CMK (cell line): ENCODE results near the gene ZNF556.

Experiments
- DNase-seq: peaks from one replicate; pipeline ENCODE4 v3.0.0-alpha.2; 2010; ENCODE audit warnings: low read depth

The ZNF556 gene

DNA sequence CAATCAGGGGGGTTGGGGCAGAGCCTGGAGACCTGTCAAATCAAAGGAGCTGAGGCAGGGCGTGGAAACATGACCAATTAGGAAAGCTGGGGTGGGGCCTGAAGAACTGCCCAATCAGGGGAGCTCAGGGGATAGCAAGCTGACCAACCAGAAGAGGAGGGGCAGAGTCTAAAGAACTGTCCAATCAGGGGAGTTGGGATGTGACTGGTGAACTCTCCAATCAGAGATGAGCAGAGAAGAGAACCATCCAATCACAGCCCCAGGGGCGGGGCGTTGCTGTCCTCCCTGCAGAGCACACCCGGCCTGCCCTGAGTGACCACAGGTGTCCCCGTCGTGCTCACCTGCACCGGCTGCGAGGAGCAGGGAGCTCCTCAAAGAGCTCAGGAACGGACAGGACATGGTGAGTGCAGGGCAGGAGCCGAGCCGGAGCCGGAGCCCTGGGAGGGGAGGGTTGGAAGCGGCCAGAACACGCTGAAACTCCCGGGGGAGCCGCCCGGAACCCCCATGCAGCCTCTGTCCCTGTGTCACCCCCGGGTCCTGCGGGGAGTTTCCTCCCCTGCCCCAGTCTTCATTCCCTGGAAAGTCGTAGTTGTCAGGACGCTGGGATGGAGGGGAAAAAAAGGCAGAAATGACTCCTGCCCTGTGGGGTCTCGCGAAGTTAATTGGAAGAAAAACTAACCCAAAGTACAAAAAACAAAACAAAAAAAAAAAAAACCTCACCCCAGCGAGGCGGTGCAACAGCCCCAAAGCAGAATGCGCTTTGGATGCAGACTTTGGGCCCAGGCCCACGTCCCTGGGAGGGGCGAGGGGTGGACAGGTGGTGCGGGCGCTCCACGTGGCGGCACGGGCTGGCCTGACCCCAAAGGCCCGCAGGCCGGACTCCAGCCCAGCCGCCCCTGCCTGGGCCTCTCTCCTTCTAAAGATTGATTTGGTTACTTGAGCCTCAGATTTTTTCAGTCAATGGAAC, at the start of gene ZNF556:
Gene ZNF556 (plus strand): TSS at position 311 of the 967 bp plus-strand sequence. CDS start 87 bp downstream, at position 398.
- DNase-seq = no peak

DNA sequence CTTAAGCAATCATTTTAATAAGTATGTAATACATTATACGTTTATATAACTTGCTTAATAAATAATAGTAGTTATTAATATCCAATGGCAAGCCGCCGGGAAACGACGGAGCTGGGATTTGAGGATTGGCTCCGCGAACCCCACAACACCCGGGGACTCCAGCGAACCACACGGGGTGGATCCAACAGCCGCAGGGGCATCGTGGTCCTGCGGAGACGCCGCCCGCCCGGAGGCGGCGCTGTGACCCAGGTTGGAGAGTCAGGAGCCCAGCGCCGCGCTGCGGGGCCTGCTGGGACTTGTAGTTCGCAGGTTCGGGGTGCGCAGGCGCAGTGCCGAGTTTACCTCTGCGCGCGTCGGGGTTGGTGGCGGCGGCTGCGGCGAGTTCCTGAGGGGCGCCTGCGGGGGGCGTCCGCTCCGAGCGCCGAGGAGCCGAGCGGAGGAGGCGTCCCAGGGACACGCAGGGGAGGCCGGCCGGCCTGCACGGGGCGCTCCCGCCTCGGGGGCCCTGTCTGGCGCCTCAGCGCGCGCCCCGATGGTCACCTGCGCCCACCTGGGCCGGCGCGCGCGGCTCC, 47.5 kb upstream of the ZNF556 start, which contains the start of gene ZNF554:
Gene ZNF554 (plus strand): TSS at position 329 of the 572 bp plus-strand sequence. CDS start 204 bp downstream, at position 533.
- DNase-seq = peak; percentile 97

DNA sequence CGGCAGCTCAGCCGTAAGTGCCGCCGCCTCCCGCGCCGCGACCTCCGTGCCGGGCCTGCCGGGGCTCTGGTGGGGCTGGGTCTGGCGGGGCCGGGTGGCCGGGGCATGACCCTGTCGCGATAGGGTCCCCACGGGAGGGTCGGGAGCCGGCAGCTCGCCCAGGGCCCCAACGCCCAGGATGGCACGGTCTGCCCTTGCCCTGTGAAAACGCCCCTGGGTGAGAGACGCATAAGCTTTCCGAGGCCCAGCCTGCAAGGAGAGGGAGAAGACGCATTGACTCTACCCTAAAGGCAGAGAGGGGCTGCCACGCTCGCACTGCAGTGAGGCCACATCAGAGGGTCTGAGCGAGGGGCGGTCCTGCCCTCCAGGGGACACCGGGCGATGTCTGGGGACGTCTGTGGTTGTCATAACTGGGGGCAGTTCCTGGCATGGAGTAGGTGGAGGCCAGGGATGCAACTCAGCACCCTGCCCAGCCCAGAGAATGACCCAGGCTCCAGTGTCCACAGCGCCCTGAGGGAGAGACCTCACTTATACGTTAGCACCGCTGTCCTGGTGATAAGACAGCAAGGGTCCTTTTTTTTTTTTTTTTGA, 46.9 kb upstream of the ZNF556 start:
- DNase-seq = no peak

DNA sequence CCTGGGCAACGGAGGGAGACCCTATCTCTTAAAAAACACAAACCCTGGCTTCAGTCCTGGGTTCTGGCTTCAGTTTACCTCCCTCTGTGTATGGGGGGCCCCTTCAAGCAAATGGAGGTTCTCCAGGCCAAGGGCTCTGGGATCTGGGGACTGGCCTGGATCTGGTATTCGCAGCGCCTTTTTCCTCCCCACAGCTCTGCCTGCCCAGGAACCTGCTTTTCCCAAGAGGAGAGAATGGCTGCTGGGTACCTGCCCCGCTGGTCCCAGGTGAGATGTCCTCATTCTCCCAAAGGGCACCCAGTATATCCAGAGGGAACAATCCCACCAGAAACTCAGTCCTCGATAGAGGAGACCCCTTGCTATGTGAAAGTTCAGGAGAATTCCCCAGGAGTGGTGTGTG, 44.3 kb upstream of the ZNF556 start:
- DNase-seq = no peak

DNA sequence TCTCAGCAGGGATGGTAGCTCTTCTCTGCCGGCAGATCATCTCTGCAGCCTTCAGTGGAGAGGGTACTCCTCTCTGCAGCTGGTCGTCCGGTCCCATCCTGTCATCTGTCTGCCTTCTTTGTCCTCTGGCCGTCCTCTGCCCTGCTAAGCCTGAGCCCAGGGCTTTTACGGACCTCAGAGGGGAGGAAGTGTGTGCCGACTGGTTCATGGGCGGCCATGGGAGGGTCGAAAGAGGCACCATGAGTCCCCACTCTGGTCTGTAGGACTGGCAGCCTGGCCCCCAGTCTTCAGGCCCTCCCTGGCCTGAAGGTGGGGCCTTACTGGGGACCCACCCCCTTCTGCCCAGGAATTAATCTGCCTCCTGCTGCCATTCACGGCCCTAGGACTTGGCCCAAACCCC, 43.5 kb upstream of the ZNF556 start:
- DNase-seq = no peak

DNA sequence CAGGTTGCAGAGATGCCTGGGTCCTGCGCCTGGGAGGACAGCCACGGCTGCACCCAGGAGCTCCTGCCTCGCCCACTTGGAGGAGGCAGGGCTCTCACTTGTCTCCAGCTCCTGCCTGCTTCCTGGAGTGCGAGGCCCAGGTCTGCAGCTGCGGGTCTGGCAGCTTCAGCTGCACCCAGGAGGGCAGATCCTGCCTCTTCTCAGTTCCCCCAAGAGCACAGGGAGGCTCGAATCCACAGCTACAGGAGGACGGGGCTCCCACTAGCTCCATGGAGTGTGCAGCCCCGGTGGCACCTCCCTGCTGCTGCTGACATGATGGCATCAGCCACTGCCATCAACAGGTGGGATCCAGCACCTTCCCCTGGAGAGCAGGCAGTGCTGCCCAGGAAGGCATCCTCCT, 43.0 kb upstream of the ZNF556 start:
- no peak for DNase-seq

DNA sequence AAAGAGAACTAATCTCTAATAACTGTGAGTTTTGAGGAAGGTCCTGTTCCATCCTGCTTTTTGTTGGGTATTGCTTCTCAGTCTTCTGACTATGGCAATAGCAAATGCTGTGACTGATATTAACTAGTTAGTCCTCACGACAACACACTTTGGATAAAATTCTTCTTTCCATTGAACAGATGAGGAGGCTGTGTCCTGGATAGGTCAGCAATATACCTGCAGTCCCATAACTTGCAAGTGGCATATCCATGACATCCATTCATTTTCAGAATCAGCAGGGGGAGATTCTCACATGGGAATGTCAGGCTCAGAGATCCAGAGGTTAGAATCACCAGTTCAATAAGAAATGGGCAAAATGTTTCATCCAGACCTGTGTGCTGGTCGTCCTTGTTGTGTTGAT, 40.1 kb upstream of the ZNF556 start:
- no peak for DNase-seq

DNA sequence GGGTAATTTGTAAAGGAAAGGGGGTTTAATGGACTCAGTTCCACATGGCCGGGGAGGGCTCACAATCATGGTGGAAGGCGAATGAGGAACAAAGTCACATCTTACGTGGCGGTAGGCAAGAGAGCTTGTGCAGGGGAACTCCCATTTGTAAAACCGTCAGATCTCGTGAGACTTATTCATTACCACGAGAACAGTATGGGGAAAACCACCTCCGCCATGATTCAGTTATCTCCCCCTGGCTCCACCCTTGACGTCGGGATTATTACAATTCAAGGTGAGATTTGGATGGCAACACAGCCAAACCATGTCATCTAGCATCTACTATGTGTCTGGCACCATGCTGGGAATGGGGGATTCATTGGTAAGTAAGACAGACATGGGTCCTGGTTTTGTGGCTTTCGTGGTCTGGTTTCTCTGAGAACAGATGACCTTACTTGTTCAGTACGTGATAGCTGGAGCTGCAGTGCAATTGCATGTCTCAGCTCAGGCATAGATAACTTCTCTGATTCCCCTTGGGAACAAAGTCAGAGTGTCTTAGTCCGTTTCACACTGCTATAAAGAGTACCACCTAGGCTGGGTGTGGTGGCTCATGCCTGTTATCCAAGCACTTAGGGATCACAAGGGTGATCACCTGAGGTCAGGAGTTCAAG, 39.2 kb upstream of the ZNF556 start:
- no peak for DNase-seq

DNA sequence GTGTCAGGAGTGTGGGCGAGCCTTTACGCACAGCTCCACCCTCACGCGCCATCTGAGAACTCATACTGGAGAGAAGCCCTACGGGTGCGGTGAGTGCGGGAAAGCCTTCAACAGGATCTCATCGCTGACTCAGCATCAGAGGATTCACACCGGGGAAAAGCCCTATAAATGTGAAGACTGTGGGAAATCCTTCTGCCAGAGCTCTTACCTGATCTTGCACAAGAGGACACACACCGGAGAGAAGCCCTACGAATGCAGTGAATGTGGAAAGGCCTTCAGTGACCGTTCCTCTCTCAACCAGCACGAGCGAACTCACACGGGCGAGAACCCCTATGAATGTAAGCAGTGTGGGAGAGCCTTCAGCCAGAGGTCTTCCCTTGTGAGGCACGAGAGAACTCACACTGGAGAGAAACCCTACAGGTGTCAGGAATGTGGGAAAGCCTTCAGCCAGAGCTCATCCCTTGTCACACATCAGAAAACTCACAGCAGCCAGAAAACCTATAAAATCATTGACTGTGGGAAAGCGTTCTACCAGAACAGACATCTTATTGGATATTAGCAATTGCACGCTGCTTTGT, 32.8 kb upstream of the ZNF556 start:
- DNase-seq = no peak

DNA sequence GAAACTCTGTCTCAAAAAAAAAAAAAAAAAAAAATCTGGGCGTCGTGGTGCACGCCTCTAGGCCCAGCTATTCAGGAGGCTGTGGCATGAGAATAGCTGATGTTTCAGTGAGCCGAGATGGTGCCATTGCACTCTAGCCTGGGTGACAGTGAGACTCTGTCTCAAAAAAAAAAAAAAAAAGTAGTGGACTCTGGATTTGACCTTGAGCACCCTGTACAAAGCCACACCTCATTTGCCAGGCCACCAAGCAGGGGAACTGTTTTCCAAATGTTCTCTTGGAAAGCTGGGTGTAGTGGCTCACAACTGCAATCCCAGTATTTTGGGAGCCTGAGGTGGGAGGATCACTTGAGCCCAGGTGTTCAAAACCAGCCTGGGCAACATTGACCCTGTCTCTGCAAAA, 29.7 kb upstream of the ZNF556 start:
- no peak for DNase-seq

DNA sequence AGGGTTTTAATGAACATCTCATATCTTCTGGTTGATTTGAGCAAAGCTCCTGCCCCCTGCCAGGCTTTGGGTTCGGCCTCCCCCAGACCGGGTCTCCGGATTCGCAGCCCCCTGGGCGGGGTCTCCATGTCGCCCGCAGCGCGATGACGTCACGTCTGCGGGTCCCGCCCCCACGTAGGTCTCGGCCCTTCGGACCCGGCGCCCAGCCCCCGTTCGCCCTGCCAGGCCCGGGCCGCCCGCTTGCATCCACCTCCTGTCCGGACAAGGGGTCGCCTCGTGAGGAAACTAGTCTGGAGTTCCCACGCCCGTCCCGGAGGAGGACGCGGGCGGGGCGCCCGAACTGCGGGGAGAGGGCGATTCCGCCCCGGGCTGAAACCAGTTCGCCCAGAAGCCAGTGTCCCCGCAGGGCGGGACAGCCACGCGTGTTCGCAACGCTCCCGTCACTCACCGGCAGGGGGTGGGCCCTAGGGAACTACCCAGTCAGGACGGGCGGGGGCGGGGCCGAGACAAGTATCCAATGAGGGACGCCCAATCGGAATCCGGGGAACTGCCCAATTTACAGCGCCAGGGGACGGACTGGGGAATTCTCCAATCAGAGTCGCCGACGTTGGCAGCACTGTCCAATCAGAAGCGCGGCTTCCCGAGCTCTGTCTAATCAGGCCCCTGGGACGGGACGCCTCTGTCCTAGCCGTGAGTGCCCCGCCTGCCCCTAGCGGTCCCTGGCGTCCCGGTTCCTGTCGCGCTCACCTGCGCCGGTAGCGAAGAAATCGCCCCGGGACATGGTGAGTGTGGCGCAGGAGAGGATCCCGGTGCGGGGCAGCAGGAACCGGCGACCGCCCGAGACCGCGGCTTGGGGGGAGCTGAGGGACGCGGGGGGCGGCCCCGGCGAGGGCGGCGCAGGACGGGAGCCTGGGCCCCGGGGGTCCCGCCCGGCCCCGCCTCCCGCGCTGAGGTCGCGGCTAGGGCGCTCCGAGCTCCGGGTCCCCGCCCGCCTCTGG, 26.0 kb upstream of the ZNF556 start, which contains the start of gene ZNF555:
Gene ZNF555 (plus strand): TSS at position 682 of the 998 bp plus-strand sequence. CDS start 98 bp downstream, at position 780.
- DNase-seq = peak; percentile 96

DNA sequence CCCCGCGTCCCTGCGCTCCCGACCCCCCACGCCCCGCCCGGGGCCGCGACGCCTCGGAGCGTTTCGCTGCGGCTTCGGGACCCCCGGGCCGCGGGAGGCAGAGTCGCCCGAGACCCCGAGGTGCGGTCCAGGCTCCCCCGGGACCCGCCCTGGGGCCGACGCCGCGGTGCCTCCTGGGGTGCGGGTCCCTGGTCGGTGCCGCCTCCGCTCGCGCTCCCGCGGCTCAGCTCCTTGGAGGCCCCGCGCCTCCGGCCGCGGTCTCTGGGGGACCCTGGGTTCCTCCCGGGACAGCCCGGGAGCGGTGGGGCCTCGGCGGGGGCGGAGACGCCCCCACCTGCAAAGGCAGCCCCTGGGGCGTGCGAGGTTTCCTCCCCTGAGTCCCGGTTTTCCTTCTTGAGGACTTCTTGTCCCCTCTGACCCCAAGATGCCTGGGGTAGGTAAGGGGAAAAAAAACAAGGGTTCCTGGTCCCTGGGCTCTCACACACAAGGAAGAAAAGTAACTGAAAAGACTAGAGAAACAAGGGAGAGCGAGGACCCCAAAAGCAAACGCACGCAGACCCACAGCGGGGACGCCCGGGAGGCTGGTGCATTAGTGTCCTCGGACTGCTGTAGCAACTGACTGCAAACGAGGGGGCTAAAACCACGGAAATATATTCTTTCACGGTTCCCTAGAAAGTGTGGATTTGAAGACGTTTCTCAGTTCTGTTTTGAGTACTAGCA, 25.1 kb upstream of the ZNF556 start:
- no peak for DNase-seq

DNA sequence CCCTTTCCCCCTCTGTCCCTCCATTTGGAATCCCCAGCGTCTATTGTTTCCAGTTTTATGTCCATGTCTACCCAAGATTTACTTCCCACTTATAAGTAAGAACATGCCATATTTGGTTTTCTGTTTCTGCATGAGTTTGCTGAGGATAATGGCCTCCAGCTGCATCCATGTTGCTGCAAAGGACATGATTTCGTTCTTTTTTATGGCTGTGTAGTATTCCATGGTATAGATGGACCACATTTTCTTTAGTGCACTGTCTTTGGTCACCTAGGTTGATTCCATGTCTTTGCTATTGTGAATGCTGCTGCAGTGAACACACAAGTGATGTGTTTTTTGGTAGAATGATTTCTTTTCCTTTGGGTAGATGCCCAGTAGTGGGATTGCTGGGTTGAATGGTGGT, 22.0 kb upstream of the ZNF556 start:
- no peak for DNase-seq

DNA sequence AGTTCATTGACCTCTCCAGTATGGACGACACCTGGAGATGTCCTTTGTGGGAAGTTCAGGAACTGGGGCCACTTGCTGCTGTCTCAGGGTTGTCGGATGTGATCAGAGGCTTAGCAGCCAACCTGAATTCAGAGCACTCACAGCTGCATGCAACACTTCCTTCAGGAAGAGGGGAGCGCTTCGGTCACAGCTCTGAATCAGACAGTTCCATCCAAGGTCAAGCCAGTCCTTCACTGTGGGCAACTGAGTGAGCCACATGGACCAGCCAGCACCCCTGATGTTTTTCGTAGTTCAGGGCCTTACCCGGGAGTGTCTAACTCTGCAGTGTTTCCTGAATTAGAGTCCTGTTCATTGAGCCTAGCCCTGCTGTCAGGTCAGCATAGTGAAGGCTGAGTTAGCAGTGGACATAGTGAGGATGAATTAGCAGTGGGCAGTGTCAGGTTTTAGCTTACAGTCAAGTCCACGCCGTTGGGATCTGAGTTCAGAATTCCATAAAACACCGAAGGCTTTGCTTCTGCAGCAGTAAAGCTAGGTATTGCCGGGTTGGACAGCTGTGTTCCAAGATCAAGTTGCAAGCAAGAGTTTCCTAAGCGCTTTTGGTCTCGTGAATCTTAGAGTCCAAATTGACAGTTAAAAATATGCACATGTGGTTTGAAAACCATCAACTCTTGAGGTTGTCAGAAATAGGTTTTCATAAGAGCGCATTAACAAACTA, 20.8 kb upstream of the ZNF556 start:
- DNase-seq = no peak

DNA sequence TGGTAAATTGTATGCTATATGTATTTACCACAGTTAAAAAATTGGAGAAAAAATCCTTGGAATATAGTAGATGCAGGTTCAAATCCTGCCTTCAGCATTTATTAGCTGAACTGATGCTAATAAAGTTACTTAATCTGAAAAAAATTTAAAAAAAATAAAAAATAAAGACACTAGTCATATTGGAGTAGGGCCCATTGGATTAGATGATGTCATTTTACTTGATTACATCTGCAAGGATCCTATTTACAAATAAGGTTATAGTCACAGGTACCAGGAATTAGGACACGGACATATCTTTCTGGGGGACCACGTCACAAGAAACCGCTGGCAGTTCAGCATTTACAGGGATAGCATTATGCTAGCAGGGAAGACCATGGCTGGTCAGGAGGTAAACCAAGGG, 19.6 kb upstream of the ZNF556 start:
- DNase-seq = no peak

DNA sequence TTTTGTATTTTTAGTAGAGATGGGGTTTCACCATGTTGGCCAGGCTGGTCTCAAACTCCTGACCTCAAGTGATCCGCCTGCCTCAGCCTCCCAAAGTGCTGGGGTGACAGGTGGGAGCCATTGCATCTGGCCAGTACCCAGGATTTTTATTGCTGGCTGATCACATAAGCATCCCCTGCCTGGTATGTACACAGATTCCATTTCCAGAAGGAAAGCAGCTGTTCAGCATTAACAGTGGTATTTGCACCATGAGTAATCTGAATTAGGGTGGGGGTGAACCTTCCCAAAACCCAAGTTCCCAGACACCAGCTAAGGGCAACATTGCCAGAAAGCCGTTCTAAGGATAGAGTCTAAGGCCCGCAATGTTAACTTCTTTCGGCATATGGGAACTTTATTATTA, 18.5 kb upstream of the ZNF556 start:
- DNase-seq = no peak

DNA sequence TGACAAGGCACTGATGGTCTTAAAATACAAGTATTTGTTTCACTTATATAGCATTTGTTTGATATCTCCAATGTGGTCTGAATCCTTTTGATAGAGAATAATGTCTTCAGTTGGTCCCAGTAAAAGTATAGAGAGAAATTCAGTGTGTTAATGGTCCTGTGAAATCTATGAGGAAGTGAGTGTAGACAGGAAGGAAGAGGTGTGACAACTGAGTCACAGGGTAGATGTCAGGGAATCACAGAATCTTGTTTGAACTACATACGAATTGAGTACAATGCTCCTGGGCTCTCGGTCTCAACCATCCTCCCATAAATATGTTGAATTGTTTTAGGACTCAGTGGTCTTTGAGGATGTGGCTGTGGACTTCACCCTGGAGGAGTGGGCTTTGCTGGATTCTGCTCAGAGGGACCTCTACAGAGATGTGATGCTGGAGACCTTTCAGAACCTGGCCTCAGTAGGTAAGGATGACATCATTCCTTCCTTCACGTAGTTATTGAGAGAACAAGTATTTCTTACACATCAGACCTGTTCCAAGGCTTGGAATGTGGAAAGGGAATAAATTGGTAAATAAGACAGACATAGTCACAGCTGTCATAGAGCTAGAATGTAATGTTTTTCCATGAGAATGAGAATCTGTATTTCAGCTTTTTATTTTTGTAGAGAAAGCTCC, 16.7 kb upstream of the ZNF556 start:
- no peak for DNase-seq

DNA sequence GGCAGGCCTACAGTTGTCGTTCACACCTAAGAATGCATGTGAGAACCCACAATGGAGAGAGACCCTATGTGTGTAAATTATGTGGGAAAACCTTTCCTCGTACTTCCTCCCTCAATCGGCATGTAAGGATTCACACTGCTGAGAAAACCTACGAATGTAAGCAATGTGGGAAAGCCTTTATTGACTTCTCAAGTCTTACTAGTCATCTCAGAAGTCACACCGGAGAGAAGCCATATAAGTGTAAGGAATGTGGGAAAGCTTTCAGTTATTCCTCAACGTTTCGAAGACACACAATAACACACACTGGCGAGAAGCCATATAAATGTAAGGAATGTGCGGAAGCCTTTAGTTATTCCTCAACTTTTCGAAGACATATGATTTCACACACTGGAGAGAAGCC, 14.5 kb upstream of the ZNF556 start:
- DNase-seq = no peak
